GM20000 (cell line): Measurements from ENCODE around the gene PLA2G6.

Experiments
- DNase-seq: peaks from one replicate; pipeline ENCODE4 v3.0.0; 2012; ENCODE audit warnings: low spot score
- TF ChIP-seq, protein P1 (sequence below): IDR thresholded peaks from 2 replicates; pipeline ENCODE4 v1.5.1; 2012; ENCODE audit warnings: mild to moderate bottlenecking, control low read depth; ENCODE audit errors: extremely low read depth, missing control alignments

Gene PLA2G6

DNA sequence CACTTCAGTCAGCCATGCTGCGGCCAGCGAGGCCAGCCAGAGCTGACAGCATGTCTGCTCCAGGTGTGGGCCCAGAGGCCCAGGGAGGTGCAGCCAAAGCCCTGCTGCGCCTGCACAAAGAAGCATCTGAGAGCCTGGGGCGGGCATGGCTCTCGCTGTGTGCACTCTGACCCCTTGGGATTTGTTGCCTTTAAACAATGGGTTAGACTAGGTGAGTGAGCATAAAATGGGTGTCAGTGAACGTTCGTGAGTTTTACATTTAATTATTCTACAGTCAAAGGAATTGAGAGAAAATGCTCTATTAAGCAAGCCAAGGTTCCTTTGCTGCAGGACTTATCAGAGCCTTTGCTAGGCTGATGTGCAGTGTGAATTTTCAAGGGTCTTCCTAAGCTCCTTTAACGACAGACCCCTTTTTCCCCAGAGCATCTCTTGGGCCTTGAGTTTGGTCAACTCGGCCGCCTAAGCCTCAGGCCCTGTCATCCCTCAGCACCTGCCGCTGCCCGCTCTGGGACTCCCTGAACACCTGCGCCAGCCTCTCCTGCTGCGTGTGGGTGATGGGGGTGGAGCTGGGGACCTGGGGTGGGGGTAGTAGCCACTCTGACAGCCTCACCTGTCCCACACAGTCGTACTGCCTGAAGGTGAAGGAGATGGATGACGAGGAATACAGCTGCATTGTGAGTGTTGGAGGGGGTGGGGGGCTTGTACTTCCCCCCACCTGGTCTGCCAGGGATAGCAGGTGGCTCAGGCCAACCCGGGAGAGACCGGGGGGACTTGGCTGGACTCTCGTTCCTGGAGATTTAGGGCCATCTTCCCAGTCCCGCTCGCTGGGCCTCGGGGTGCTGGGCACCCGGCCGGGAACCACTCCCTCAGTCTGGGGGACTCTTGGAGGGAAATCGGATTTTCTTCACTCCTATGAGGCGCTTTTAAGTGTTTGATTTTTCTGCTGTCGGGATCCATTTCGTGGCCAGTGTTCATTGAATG, 108.2 kb downstream of the PLA2G6 start:
- no peak for DNase-seq
- TF ChIP-seq, protein P1, sequence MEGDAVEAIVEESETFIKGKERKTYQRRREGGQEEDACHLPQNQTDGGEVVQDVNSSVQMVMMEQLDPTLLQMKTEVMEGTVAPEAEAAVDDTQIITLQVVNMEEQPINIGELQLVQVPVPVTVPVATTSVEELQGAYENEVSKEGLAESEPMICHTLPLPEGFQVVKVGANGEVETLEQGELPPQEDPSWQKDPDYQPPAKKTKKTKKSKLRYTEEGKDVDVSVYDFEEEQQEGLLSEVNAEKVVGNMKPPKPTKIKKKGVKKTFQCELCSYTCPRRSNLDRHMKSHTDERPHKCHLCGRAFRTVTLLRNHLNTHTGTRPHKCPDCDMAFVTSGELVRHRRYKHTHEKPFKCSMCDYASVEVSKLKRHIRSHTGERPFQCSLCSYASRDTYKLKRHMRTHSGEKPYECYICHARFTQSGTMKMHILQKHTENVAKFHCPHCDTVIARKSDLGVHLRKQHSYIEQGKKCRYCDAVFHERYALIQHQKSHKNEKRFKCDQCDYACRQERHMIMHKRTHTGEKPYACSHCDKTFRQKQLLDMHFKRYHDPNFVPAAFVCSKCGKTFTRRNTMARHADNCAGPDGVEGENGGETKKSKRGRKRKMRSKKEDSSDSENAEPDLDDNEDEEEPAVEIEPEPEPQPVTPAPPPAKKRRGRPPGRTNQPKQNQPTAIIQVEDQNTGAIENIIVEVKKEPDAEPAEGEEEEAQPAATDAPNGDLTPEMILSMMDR = no peak

DNA sequence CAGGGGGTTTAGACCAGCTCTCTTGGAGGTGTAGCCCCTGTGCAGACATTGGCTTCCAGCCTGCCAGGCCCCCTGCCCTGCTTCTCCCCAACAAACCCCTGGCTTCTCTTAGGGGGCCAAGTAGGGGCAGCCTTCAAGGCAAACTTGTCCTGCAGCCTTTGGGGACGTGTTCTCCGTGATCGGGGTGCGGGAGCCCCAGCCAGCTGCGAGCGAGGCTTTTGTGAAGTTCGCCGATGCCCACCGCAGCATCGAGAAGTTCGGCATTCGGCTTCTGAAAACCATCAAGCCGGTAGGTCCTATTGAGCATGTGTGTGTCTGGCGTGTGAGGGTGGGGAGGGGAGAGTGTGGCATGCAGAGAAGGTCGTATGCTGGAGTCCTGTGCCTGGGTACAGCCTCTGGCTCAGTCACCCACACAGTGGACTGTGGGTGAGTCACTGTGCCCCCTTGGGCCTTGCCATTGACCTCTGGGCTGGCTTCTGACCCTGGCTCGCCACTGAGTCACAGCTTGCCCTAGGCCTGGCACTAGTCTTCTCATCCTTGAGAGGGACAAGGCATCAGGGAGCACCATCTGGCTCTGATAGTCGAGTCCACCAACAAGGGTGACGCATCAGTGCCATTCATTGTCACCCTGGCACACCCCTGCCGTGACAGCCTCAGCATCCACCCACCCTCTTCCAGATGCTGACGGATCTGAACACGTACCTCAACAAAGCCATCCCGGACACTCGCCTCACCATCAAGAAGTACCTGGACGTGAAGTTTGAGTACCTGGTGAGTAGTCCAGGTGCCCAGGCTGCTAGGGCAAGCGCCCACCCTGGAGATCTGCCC, 109.1 kb downstream of the PLA2G6 start:
- TF ChIP-seq, protein P1 = no peak

DNA sequence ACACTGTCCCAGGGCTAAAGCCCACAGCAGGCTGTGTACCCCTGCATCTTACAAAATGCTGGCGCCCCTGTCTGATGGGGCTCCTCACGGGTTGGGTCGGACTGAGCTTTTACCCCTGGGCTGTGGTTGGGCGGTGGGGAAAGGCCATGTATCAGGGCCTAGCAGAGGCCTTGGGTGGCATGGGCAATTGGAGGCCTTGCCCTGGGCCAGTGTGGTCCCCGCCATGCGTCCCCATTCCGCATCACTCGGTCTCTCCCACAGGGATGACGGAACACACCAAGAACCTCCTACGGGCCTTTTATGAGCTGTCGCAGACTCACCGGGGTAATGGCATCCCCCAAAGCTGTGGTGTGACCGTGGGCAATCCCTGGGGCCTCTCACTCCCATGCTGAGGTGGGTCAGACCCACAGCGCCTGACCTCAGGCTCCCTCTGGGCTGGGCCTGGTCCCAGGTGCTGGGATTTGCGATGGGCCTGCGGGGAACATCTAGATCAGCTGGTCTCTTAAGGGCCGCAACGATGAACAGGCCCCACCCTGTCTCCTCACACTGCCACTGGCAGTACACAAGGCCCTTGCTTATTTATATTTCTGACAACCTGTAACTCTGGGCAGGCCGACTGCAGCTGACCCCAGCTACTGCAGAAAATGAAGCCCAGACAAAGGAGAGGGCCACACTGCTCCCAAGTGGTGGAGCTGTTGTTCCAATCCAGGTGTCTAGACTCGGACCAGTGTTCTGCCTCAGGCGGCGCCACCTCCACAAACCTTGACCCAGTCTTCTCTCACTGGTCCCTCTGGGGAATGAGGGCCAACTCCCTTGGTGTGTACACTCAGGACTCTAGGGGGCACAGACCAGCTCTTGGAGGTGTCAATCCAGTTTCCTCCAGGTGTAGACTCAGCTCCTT, 110.0 kb downstream of the PLA2G6 start:
- DNase-seq = no peak
- TF ChIP-seq, protein P1 = no peak

More for the DNA sequence above, 109.1 kb downstream of the PLA2G6 start:
- no peak for DNase-seq

DNA sequence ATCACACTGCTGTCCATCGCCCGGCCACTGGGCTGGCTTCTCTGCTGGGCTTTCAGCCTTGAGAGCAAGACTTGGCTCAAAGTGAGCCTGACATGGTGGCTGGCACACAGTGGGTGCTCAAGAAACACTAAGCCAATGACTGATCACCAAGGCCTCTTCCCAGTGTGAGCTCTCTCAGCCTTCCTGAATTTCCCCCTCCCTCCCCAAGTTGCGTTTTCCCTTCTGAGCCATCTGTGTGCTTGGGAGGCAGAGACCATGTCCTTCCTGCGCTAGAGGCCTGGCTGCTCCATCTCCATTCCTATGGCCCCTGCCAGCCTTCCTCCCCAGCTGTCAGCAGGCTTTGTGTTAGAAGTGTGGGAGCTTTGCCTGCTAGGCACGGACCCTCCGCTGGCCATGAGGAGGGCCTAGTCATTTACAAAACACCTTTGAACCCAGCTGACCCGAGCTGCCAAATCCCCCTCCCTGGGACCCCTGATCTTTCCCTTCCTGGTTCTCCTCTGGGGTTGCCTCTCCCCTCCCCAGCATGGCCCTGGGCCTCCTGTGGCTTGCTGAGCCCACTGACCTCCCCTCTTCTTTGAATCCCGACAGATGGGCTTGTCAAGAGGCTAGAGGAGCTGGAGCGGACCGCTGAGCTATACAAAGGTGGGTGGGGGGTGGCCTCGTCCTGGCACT, 111.2 kb downstream of the PLA2G6 start:
- DNase-seq = no peak
- TF ChIP-seq, protein P1 = no peak

DNA sequence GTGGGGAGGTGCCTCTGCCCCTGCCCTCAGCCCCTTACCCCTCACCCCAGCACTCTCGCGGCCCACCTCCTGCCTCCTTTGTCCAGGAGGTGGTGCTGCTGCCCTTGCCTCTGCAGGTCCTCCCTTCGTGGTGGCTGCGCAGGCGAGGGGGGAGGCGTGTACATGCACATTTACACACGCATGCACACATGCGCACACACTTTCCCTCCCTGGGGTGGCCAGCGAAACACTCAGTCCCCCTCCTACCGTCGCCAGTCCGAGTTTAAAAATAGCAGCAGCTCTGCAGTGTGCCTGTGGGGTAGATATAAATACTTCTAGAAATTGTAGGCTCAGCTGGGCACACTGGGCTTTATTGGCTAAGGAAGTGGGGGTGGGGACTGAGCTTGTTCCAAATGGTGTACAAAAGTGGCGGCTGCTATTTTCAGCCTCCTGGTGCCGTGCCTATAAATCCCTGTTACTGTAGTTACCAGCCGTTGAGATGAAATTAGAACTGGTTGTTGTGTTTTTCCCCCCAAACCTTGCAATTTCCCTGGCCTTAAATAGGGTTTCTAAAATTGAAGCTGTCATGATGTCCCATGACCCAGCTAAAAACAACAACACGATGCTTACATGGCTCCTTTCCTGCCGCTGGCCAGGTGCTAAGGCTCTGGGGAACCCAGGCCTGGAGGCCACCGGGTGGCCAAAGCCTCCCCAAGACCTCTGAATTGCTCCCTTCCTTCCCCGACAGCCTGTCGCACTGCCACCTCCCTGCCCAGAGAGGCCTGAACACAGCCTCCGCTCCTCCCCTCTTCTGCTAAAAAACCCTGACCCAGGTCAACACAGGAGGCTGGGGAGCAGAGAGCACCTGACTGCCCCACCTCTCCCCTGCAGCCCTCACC, 112.0 kb downstream of the PLA2G6 start:
- TF ChIP-seq, protein P1 = peak; percentile 11
- DNase-seq = no peak
